HEK293 (cell line): ENCODE results near the gene HOXD1.

Source experiments
- CTCF ChIA-PET: fragments of 350-600 bp; formaldehyde crosslinking; extraction: SDS; loops from one replicate; lab custom pipeline; 2021; ENCODE audit warnings: antibody characterized with exemption; lab: Yijun Ruan, JAX
- POLR2A ChIA-PET: fragments of 300-600 bp; formaldehyde crosslinking; extraction: SDS; loops from one replicate; lab custom pipeline; 2020; ENCODE audit warnings: antibody characterized with exemption, inconsistent platforms; lab: Yijun Ruan, JAX
- H3K27ac ChIP-seq: fragments of 200-500 bp; sonication (Bioruptor generic); 2 replicates; pipeline ENCODE4 v1.5.1; 2014; ENCODE audit warnings: low read depth, low read length, control low read depth, inconsistent platforms; ENCODE audit errors: extremely low read depth
- H3K36me3 ChIP-seq, 2 experiments: fragments of 200-500 bp in 1 of 2; sonication (Bioruptor generic) in 1 of 2; 1 replicate in 1 of 2; 2 replicates in 1 of 2; pipeline ENCODE4 v1.5.1; 2014 to 2017; ENCODE audit warnings: inconsistent platforms in 2 of 2, low read length in 2 of 2; ENCODE audit not compliant: control insufficient read depth in 2 of 2, insufficient read depth in 1 of 2
- H3K4me1 ChIP-seq: fragments of 200-500 bp; sonication (Bioruptor generic); 2 replicates; pipeline ENCODE4 v1.5.1; 2014; ENCODE audit warnings: mild to moderate bottlenecking, low read length, inconsistent platforms; ENCODE audit not compliant: control insufficient read depth, insufficient read depth
- H3K4me3 ChIP-seq: 2 replicates; pipeline ENCODE4 v1.5.1; 2011; ENCODE audit warnings: low read depth, mild to moderate bottlenecking, control low read depth, low read length, moderate library complexity
- H3K9me3 ChIP-seq: fragments of 200-500 bp; sonication (Bioruptor generic); 2 replicates; pipeline ENCODE4 v1.5.1; 2014; ENCODE audit warnings: low read depth, low read length, inconsistent platforms; ENCODE audit not compliant: control insufficient read depth, insufficient read depth
- ZBTB17 ChIP-seq: fragments of 450-650 bp; formaldehyde crosslinking; IDR thresholded peaks from 2 replicates; pipeline ENCODE4 v1.5.1; 2016; ENCODE audit warnings: missing biosample characterization, missing genetic modification characterization
- ZBTB44 ChIP-seq: fragments of 450-650 bp; IDR thresholded peaks from 2 replicates; pipeline ENCODE4 v1.5.1; 2018; ENCODE audit warnings: missing biosample characterization, mild to moderate bottlenecking, missing genetic modification characterization
- ZFP69B ChIP-seq: fragments of 450-650 bp; formaldehyde crosslinking; IDR thresholded peaks from 2 replicates; pipeline ENCODE4 v1.5.1; 2016; ENCODE audit warnings: missing biosample characterization, missing genetic modification characterization
- ZNF138 ChIP-seq: fragments of 450-650 bp; formaldehyde crosslinking; IDR thresholded peaks from 2 replicates; pipeline ENCODE4 v1.5.1; 2016; ENCODE audit warnings: missing biosample characterization, missing genetic modification characterization, borderline replicate concordance
- ZNF157 ChIP-seq: fragments of 450-650 bp; formaldehyde crosslinking; IDR thresholded peaks from 2 replicates; pipeline ENCODE4 v1.5.1; 2016; ENCODE audit warnings: missing biosample characterization, missing genetic modification characterization
- ZNF223 ChIP-seq: fragments of 450-650 bp; formaldehyde crosslinking; IDR thresholded peaks from 2 replicates; pipeline ENCODE4 v1.5.1; 2016; ENCODE audit warnings: missing biosample characterization, missing genetic modification characterization
- ZNF280C ChIP-seq: fragments of 450-650 bp; formaldehyde crosslinking; IDR thresholded peaks from 2 replicates; pipeline ENCODE4 v1.5.1; 2016; ENCODE audit warnings: missing biosample characterization, missing genetic modification characterization
- ZNF280D ChIP-seq: fragments of 450-650 bp; formaldehyde crosslinking; IDR thresholded peaks from 2 replicates; pipeline ENCODE4 v1.5.1; 2016; ENCODE audit warnings: missing biosample characterization, missing genetic modification characterization
- ZNF302 ChIP-seq: fragments of 450-650 bp; formaldehyde crosslinking; IDR thresholded peaks from 2 replicates; pipeline ENCODE4 v1.5.1; 2016; ENCODE audit warnings: missing biosample characterization, missing genetic modification characterization, low read depth
- ZNF324 ChIP-seq: fragments of 450-650 bp; formaldehyde crosslinking; IDR thresholded peaks from 2 replicates; pipeline ENCODE4 v1.5.1; 2016; ENCODE audit warnings: missing biosample characterization, missing genetic modification characterization
- ZNF558 ChIP-seq: fragments of 450-650 bp; formaldehyde crosslinking; IDR thresholded peaks from 2 replicates; pipeline ENCODE4 v1.5.1; 2016; ENCODE audit warnings: missing biosample characterization, missing genetic modification characterization
- ZNF571 ChIP-seq: fragments of 450-650 bp; formaldehyde crosslinking; IDR thresholded peaks from 2 replicates; pipeline ENCODE4 v1.5.0; 2017; ENCODE audit warnings: missing biosample characterization, missing genetic modification characterization
- ZNF585B ChIP-seq: fragments of 450-650 bp; formaldehyde crosslinking; IDR thresholded peaks from 2 replicates; pipeline ENCODE4 v1.5.1; 2016; ENCODE audit warnings: missing biosample characterization, missing genetic modification characterization
- ZNF596 ChIP-seq: fragments of 450-650 bp; IDR thresholded peaks from 2 replicates; pipeline ENCODE4 v1.5.0; 2018; ENCODE audit warnings: missing biosample characterization, mild to moderate bottlenecking, missing genetic modification characterization, moderate library complexity
- ZNF600 ChIP-seq: fragments of 450-650 bp; formaldehyde crosslinking; IDR thresholded peaks from 2 replicates; pipeline ENCODE4 v1.5.1; 2016; ENCODE audit warnings: missing biosample characterization, missing genetic modification characterization
- ZNF623 ChIP-seq: fragments of 450-650 bp; formaldehyde crosslinking; IDR thresholded peaks from 2 replicates; pipeline ENCODE4 v1.5.1; 2016; ENCODE audit warnings: missing biosample characterization, missing genetic modification characterization
- ZNF791 ChIP-seq: fragments of 450-650 bp; formaldehyde crosslinking; IDR thresholded peaks from 2 replicates; pipeline ENCODE4 v1.5.1; 2016; ENCODE audit warnings: missing biosample characterization, missing genetic modification characterization
- ZNF837 ChIP-seq: fragments of 450-650 bp; formaldehyde crosslinking; IDR thresholded peaks from 2 replicates; pipeline ENCODE4 v1.5.1; 2016; ENCODE audit warnings: missing biosample characterization, missing genetic modification characterization
- ZNF843 ChIP-seq: fragments of 450-650 bp; formaldehyde crosslinking; IDR thresholded peaks from 2 replicates; pipeline ENCODE4 v1.5.1; 2016; ENCODE audit warnings: missing biosample characterization, missing genetic modification characterization
- ZXDB ChIP-seq: fragments of 450-650 bp; formaldehyde crosslinking; IDR thresholded peaks from 2 replicates; pipeline ENCODE4 v1.5.1; 2016; ENCODE audit warnings: missing biosample characterization, missing genetic modification characterization

Gene HOXD1

GRCh38 chr2:176164201-176164600 is 24.3 kb upstream of the HOXD1 start:
- TF ChIP-seq ZNF157 (tag by site-specific recombination) (no peak), ZBTB44 (tag by site-specific recombination) (no peak), ZNF324 (no peak), ZNF571 (no peak), ZNF623 (tag by site-specific recombination) (no peak), ZNF843 (no peak), ZNF223 (tag by site-specific recombination) (no peak)
- no peak overlapping the region for H3K4me3 ChIP-seq
- H3K4me1 ChIP-seq, result no peaks in the 10 kb centered on the region
- H3K27ac ChIP-seq, result no peak overlapping the region
- ChIA-PET CTCF (no interaction called here), POLR2A (no interaction called here)
- no peaks in the 10 kb centered on the region for H3K9me3 ChIP-seq
- peaks cover 0 to 18% of the 10 kb centered on the region in 2 experiments for H3K36me3 ChIP-seq

GRCh38 chr2:176164611-176165369 is 23.7 kb upstream of the HOXD1 start:
- no peaks in the 10 kb centered on the region for H3K9me3 ChIP-seq
- H3K27ac ChIP-seq, result no peak overlapping the region
- TF ChIP-seq ZNF585B (tag by site-specific recombination), result no peak
- no peak for TF ChIP-seq ZBTB17 (tag by site-specific recombination)
- TF ChIP-seq ZNF280D (tag by site-specific recombination), result no peak
- no peak for TF ChIP-seq ZXDB (tag by site-specific recombination)
- no peak for TF ChIP-seq ZNF558 (tag by site-specific recombination)
- no peak for TF ChIP-seq ZNF600 (tag by site-specific recombination)
- no peak for TF ChIP-seq ZNF596
- TF ChIP-seq ZNF280C, result no peak
- TF ChIP-seq ZNF837 (tag by site-specific recombination), result no peak
- TF ChIP-seq ZNF138 (tag by site-specific recombination), result no peak
- TF ChIP-seq ZFP69B (tag by site-specific recombination), result no peak
- no peak for TF ChIP-seq ZNF791
- TF ChIP-seq ZNF302 (tag by site-specific recombination), result no peak
- CTCF ChIA-PET, result no interaction called here
- H3K4me3 ChIP-seq, result no peak overlapping the region
- POLR2A ChIA-PET, result no interaction called here
- H3K36me3 ChIP-seq, result peaks cover 0 to 16% of the 10 kb centered on the region in 2 experiments
- H3K4me1 ChIP-seq, result no peaks in the 10 kb centered on the region
